GM21515 (cell line): ENCODE measurements around the gene SPC25.

ENCODE experiments used
- ATAC-seq: cut with Tn5 transposase; IDR thresholded peaks from one replicate; pipeline ENCODE4 v1.9.1; 2021; ENCODE audit not compliant: unreplicated experiment

Gene SPC25

DNA sequence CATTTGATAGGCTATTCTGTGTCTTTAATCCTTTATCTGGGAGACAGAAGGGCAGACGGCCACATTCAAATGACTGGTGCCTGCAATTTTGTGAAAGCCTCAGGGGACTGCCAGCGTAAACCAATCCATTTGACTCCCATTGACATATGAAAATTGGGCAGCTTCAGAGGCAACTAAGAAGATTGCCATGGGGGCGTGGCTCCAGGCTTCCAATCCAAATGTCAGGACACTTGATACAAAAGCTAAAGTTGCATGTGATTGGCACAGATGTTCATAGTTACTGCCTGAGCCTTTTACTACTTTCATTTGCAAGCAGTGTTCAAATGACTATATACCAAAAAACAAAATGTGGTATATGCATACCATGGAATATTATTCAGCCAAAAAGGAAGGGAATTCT, 42.0 kb downstream of the SPC25 start:
- ATAC-seq = no peak

DNA sequence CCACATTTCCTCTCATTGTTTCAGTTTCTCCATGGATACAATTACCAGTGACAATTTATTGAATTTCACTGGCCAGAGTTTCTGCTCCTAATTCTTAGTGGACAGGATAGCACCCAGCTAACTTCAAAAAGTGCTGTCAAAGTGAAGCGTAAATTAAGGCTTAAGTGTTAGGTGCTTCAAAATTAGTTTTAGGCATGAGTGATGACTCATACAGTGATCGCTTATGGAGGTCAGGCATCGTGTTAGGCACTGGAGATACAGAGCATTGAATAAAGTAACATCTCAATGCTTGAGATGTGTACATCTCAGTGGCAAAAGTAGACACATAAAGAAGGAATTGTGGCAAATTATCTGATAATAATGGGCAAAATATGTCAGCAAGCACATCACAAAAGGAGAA, 47.0 kb downstream of the SPC25 start:
- no peak for ATAC-seq

DNA sequence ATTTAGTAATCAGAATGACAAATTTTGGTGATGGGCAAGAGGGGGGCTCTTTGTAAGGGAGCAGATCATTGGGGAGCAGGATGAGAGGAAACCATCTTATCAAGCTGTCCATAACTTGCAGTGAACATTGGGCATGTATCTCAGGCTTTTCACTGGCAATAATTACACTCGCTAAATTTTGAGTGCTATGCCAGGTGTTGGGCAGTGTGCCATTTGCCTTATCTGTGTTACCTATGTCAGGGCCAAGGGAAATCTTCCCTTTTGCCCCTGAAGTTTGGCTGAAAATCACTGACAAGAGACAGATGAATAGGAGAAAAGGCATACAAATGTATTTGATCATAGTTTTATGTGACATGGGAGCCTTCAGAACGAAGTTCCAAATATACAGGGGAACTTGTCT, 48.8 kb downstream of the SPC25 start:
- ATAC-seq = no peak

DNA sequence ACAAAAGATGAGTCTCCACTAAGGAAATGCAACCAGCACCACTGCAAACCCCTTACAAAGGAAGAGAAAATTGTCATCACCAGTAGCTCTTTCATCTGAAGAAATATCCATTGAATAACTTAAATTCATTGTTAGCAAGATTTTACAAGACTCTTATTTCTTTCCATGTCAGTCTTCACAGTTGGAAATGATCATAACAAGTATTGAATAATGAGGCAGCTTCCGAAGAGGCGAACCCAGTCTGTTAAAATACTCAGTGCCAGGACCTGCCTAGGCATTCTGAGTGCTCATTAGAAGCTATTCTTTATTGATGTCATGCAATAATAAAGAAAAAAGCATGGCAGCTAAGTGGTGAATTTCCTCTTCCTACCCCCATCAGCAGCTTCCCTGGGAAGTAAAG, 54.3 kb downstream of the SPC25 start:
- no peak for ATAC-seq

DNA sequence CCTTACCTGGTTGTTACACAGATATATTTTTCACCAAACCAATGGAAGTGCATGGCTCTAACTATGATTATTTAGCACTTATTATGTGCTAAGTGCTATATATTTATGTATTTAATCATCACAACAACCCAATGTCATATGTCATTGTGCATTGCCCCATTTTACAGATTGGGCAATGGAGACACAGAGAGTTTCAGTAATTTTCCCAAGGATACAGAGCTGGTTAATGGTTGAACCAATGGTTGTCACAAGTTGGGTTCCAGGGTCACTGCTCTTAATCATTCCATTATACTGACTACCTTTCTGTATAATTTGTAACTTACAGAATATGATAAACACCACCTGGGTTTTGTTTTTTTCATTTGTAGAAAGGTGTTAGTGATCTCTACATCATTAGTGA, 58.6 kb downstream of the SPC25 start:
- ATAC-seq = no peak

DNA sequence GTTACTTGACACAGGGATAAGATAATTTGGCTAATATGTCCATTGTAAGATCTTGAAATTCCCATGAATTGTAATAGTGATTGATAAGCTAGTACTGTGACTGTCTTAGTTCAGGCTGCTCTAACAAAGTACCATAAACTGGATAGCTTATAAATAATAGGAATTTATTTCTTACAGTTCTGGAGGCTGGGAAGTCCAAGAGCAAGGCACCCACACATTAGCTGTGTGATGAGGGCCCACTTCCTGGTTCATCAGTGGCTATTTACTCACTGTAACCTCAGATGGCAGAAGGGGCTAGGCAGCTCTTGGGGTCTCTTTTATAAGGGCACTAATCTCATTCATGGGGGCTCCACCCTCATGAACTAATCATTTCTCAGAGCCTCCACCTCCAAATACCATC, 59.3 kb downstream of the SPC25 start:
- ATAC-seq = no peak

DNA sequence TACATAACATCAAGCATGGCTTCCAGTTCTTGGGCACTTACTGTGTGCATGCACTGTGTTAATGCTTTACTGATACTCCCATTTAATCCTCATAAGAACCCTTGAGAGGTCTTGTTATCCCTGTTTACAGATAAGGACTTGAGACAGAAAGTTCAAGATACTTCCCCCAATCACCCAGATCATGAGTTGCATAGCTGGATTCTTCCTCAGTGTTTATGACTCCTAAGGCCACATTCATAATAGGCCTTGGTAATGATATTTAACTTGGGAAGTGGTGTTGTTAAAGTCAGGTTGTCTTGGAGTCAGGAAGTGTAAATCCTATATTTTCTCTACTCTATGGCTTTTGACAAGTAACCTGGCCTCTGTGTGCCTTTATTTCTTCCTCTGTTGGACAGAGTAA, 65.1 kb downstream of the SPC25 start:
- no peak for ATAC-seq

DNA sequence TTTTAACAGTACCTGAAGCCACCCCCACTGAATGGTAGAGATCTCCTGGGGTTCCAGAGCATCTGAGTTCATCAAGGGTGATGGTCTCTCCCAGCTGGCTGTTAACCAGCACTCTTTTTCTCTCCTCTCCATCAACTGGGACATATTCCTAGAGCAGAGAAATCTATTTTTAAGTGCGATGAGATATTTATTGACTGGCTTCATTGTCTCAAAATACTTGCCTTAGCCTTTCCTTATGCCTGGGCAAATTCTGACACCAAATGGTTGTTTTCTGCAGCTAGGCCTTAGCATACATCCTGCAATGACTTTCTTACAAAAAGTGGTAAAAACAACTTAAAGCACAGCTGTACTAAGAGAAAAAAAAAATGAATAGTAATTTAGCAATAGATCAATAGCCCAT, 68.2 kb downstream of the SPC25 start:
- no peak for ATAC-seq

DNA sequence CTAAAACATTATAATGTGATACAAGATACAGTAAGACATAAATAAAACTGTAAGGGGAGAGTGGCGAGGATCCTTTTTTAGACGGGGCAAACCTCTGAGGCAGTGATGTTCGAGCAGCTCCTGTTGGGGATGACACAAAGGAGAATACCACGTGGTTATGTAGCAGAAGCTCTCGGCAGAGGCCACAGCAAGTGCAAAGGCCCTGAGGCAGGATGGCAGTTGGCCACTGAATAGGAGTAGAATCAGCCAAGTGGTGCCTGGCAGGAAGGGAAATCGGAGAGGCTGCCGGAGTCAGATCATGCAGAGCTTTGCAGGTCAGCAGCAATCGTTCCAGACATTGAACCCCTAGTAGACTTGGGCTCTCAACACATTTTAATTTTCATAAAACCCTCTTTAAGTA, 68.7 kb downstream of the SPC25 start:
- ATAC-seq = no peak
